Skeletal muscle tissue (tissue), 4 donors: ENCODE results near the gene ACTR6. TPM values are rescaled to one million over a fixed set of nuclear protein-coding genes. Genes with fewer than 3 reads are reported as not detected.
"Not testable (repeated sequence)": the region's sequence is repeated elsewhere in the genome, so short reads cannot be mapped to it uniquely, and the experiment has no call there.

Experiments
- H3K27ac ChIP-seq: one replicate; pipeline ENCODE4 v1.7.0; 2013; ENCODE audit warnings: mild to moderate bottlenecking, low read depth, low read length, inconsistent platforms
- H3K27me3 ChIP-seq, 3 donors: one replicate each; pipeline ENCODE4 v1.7.0; 2013; ENCODE audit warnings: low read length in 3 of 3; ENCODE audit not compliant: control insufficient read depth in 3 of 3, insufficient read depth in 3 of 3
- H3K36me3 ChIP-seq, 3 donors: one replicate each; pipeline ENCODE4 v1.7.0; 2013; ENCODE audit warnings: low read length in 3 of 3; ENCODE audit not compliant: control insufficient read depth in 3 of 3, insufficient read depth in 3 of 3
- H3K4me1 ChIP-seq, 3 donors: one replicate each; pipeline ENCODE4 v1.7.0; 2013; ENCODE audit warnings: low read length in 3 of 3, mild to moderate bottlenecking in 3 of 3; ENCODE audit not compliant: control insufficient read depth in 3 of 3, insufficient read depth in 3 of 3
- H3K4me3 ChIP-seq, 3 donors: one replicate each; pipeline ENCODE4 v1.7.0; 2013; ENCODE audit warnings: low read length in 3 of 3
- H3K9ac ChIP-seq, 3 donors: one replicate each; pipeline ENCODE4 v1.7.0; 2013; ENCODE audit warnings: low read length in 3 of 3, mild to moderate bottlenecking in 3 of 3, moderate library complexity in 2 of 3, low read depth in 1 of 3
- H3K9me3 ChIP-seq, 3 donors: one replicate each; pipeline ENCODE4 v1.7.0; 2013; ENCODE audit warnings: low read length in 3 of 3; ENCODE audit not compliant: control insufficient read depth in 3 of 3
- total RNA-seq: library from RNA; depleted of rRNA; stranded (reverse); fragments of >200 nt; gene quantifications from one replicate; pipeline ENCODE4 v1.2.3, GENCODE V29; 2014
- donor health status: Osteomylitis.

The ACTR6 gene
- total RNA-seq, 1 donor from 2014 or later: 9.4 TPM

GRCh38 chr12:100258127-100258526 lies 57.5 kb downstream of the ACTR6 start:
- H3K27me3 ChIP-seq: no peaks in the 10 kb centered on the region
- no peak overlapping the region for H3K9ac ChIP-seq
- H3K36me3 ChIP-seq: no peaks in the 10 kb centered on the region
- no peak overlapping the region for H3K4me3 ChIP-seq
- H3K4me1 ChIP-seq: no peaks in the 10 kb centered on the region
- H3K27ac ChIP-seq: no peak overlapping the region
- H3K9me3 ChIP-seq: no peaks in the 10 kb centered on the region

- Histone ChIP-seq H3K4me3 (no peak overlapping the region), H3K27me3 (no peaks in the 10 kb centered on the region), H3K36me3 (no peaks in the 10 kb centered on the region), H3K9me3 (no peaks in the 10 kb centered on the region), H3K27ac (no peak overlapping the region), H3K9ac (no peak overlapping the region), H3K4me1 (peaks cover 0 to 7% (median 3%) of the 10 kb centered on the region in 3 donors)
Measured at GRCh38 chr12:100263131-100263530, 62.5 kb downstream of the ACTR6 start.

GRCh38 chr12:100265107-100265506 lies 64.5 kb downstream of the ACTR6 start:
- H3K9me3 ChIP-seq, H3K27ac ChIP-seq, H3K9ac ChIP-seq, H3K27me3 ChIP-seq, H3K36me3 ChIP-seq, H3K4me3 ChIP-seq: not testable (repeated sequence)
- peaks cover 15 to 17% (median 15%) of the 10 kb centered on the region in 3 donors for H3K4me1 ChIP-seq

GRCh38 chr12:100265732-100266584 lies 65.3 kb downstream of the ACTR6 start:
- Histone ChIP-seq H3K9me3 (no peaks in the 10 kb centered on the region), H3K27me3 (no peaks in the 10 kb centered on the region), H3K27ac (peak overlapping the region; percentile 95), H3K36me3 (no peaks in the 10 kb centered on the region), H3K4me1 (peaks cover 15 to 17% (median 15%) of the 10 kb centered on the region in 3 donors), H3K4me3 (peak overlapping the region; percentile 69 to 93 (median 87)), H3K9ac (peak overlapping the region in 2 of 3 donors; percentile 92 to 96)

- peak overlapping the region; percentile 95 for H3K27ac ChIP-seq
- peaks cover 15 to 17% (median 15%) of the 10 kb centered on the region in 3 donors for H3K4me1 ChIP-seq
- no peaks in the 10 kb centered on the region for H3K36me3 ChIP-seq
- peak overlapping the region; percentile 69 to 93 (median 87) for H3K4me3 ChIP-seq
- H3K27me3 ChIP-seq: no peaks in the 10 kb centered on the region
- peak overlapping the region in 2 of 3 donors; percentile 92 to 96 for H3K9ac ChIP-seq
- no peaks in the 10 kb centered on the region for H3K9me3 ChIP-seq
Measured at GRCh38 chr12:100266585-100266834, 65.9 kb downstream of the ACTR6 start.

GRCh38 chr12:100266835-100267602 lies 66.4 kb downstream of the ACTR6 start, which contains the start of the genes DEPDC4 and SCYL2:
Gene DEPDC4 (minus strand): TSS chr12:100267079. CDS start chr12:100267076, 3 bp downstream.
Gene SCYL2 (plus strand): TSS chr12:100267177. CDS start chr12:100282971, 15,794 bp downstream.
- Histone ChIP-seq H3K27ac (peak within 1 kb of the TSS; percentile 95), H3K36me3 (peaks cover 0 to 2% (median 0%) of the 10 kb centered on the region in 3 donors), H3K9me3 (no peaks in the 10 kb centered on the region), H3K4me3 (peak within 1 kb of the TSS; percentile 69 to 93 (median 87)), H3K9ac (peak within 1 kb of the TSS; percentile 92 to 97 (median 96)), H3K4me1 (peaks cover 15 to 17% (median 15%) of the 10 kb centered on the region in 3 donors), H3K27me3 (no peaks in the 10 kb centered on the region)

GRCh38 chr12:100267603-100268281 lies 67.1 kb downstream of the ACTR6 start:
- Histone ChIP-seq H3K4me1 (peaks cover 15 to 17% (median 15%) of the 10 kb centered on the region in 3 donors), H3K27ac (peak overlapping the region; percentile 95), H3K36me3 (peaks cover 0 to 2% (median 0%) of the 10 kb centered on the region in 3 donors), H3K4me3 (peak overlapping the region; percentile 69 to 93 (median 87)), H3K9me3 (no peaks in the 10 kb centered on the region), H3K9ac (peak overlapping the region; percentile 92 to 97 (median 96)), H3K27me3 (no peaks in the 10 kb centered on the region)

GRCh38 chr12:100268835-100269564 lies 68.4 kb downstream of the ACTR6 start:
- H3K27me3 ChIP-seq: no peaks in the 10 kb centered on the region
- peaks cover 0 to 2% (median 0%) of the 10 kb centered on the region in 3 donors for H3K36me3 ChIP-seq
- no peak overlapping the region for H3K27ac ChIP-seq
- H3K4me3 ChIP-seq: peak overlapping the region in 1 of 3 donors; percentile 69
- H3K4me1 ChIP-seq: peaks cover 15 to 17% (median 15%) of the 10 kb centered on the region in 3 donors
- peak overlapping the region in 2 of 3 donors; percentile 24 to 97 for H3K9ac ChIP-seq
- H3K9me3 ChIP-seq: no peaks in the 10 kb centered on the region

- Histone ChIP-seq H3K9ac (no peak overlapping the region), H3K36me3 (peaks cover 0 to 2% (median 0%) of the 10 kb centered on the region in 3 donors), H3K4me1 (peaks cover 5 to 10% (median 9%) of the 10 kb centered on the region in 3 donors), H3K27ac (no peak overlapping the region), H3K4me3 (no peak overlapping the region), H3K9me3 (no peaks in the 10 kb centered on the region), H3K27me3 (no peaks in the 10 kb centered on the region)
Measured at GRCh38 chr12:100273782-100274181, 73.2 kb downstream of the ACTR6 start.
